Mesenchymal stem cell (in vitro differentiated cells and primary cell): ENCODE results near the gene ATP2B3.
A peak's percentile ranks its signal among the peaks of the same experiment; 100 is the strongest.

Source experiments
- DNase-seq: peaks from one replicate; pipeline ENCODE4 v3.0.0-alpha.2; 2013
- H2AFZ ChIP-seq: one replicate; pipeline ENCODE4 v1.6.1; 2013; ENCODE audit warnings: low read depth, mild to moderate bottlenecking, control low read depth, inconsistent platforms, low read length, moderate library complexity
- H2AK5ac ChIP-seq: 2 replicates; pipeline ENCODE4 v1.6.1; 2013; ENCODE audit warnings: low read length, moderate library complexity, mild to moderate bottlenecking, inconsistent platforms; ENCODE audit not compliant: severe bottlenecking
- H2BK120ac ChIP-seq: one replicate; pipeline ENCODE4 v1.6.1; 2013; ENCODE audit warnings: low read depth, mild to moderate bottlenecking, inconsistent platforms, low read length, moderate library complexity
- H2BK12ac ChIP-seq, 2 experiments: one replicate each; pipeline ENCODE4 v1.6.1; 2013; ENCODE audit warnings: inconsistent platforms in 2 of 2, low read length in 2 of 2, mild to moderate bottlenecking in 2 of 2, moderate library complexity in 2 of 2, control low read depth in 1 of 2
- H2BK15ac ChIP-seq: one replicate; pipeline ENCODE4 v1.6.1; 2013; ENCODE audit warnings: mild to moderate bottlenecking, low read depth, inconsistent platforms; ENCODE audit not compliant: poor library complexity, severe bottlenecking
- H2BK5ac ChIP-seq: 2 replicates; pipeline ENCODE4 v1.6.1; 2013; ENCODE audit warnings: low read depth, mild to moderate bottlenecking, low read length, control low read depth, inconsistent platforms; ENCODE audit not compliant: poor library complexity, severe bottlenecking
- H3K14ac ChIP-seq, 2 experiments: one replicate each; pipeline ENCODE4 v1.6.1; 2013; ENCODE audit warnings: inconsistent platforms in 2 of 2, low read length in 2 of 2, control low read depth in 1 of 2, mild to moderate bottlenecking in 1 of 2, moderate library complexity in 1 of 2
- H3K18ac ChIP-seq, 2 experiments: one replicate each; pipeline ENCODE4 v1.6.1; 2013; ENCODE audit warnings: inconsistent platforms in 2 of 2, low read length in 2 of 2, control low read depth in 1 of 2, low read depth in 1 of 2, mild to moderate bottlenecking in 1 of 2
- H3K23ac ChIP-seq, 2 experiments: one replicate each; pipeline ENCODE4 v1.6.1; 2013; ENCODE audit warnings: inconsistent platforms in 2 of 2, low read length in 2 of 2, mild to moderate bottlenecking in 2 of 2, moderate library complexity in 2 of 2, control low read depth in 1 of 2
- H3K27ac ChIP-seq: 2 replicates; pipeline ENCODE4 v1.5.1; 2013; ENCODE audit warnings: mild to moderate bottlenecking, moderate library complexity, low read length, control low read depth, inconsistent platforms; ENCODE audit not compliant: poor library complexity, severe bottlenecking
- H3K27me3 ChIP-seq, 2 experiments: 2 replicates each; pipeline versions ENCODE4 v1.6.1 to v1.7.0; 2013; ENCODE audit warnings: low read length in 2 of 2, mild to moderate bottlenecking in 2 of 2, moderate library complexity in 2 of 2, control low read depth in 1 of 2, inconsistent platforms in 1 of 2; ENCODE audit not compliant: control insufficient read depth in 1 of 2, insufficient read depth in 1 of 2
- H3K36me3 ChIP-seq, 2 experiments: 2 replicates each; pipeline versions ENCODE4 v1.6.1 to v1.7.0; 2013; ENCODE audit warnings: low read length in 2 of 2, control low read depth in 1 of 2, inconsistent platforms in 1 of 2, low read depth in 1 of 2, mild to moderate bottlenecking in 1 of 2; ENCODE audit not compliant: insufficient read depth in 2 of 2, control insufficient read depth in 1 of 2
- H3K4ac ChIP-seq, 2 experiments: one replicate each; pipeline ENCODE4 v1.6.1; 2013; ENCODE audit warnings: inconsistent platforms in 2 of 2, low read length in 2 of 2, mild to moderate bottlenecking in 2 of 2, moderate library complexity in 2 of 2, control low read depth in 1 of 2, low read depth in 1 of 2
- H3K4me1 ChIP-seq: 2 replicates; pipeline ENCODE4 v1.6.1; 2013; ENCODE audit warnings: low read depth, low read length, control low read depth; ENCODE audit not compliant: control insufficient read depth, insufficient read depth
- H3K4me2 ChIP-seq: 2 replicates; pipeline ENCODE4 v1.6.1; 2013; ENCODE audit warnings: low read length, mild to moderate bottlenecking, inconsistent platforms; ENCODE audit not compliant: poor library complexity, severe bottlenecking
- H3K4me3 ChIP-seq, 2 experiments: 2 replicates each; pipeline versions ENCODE4 v1.5.1 to v1.7.0; 2013; ENCODE audit warnings: low read length in 2 of 2, mild to moderate bottlenecking in 2 of 2, control low read depth in 1 of 2, low read depth in 1 of 2; ENCODE audit not compliant: insufficient read depth in 1 of 2
- H3K79me1 ChIP-seq: replicated peaks from 2 replicates; pipeline ENCODE4 v1.6.1; 2013; ENCODE audit warnings: mild to moderate bottlenecking, control low read depth, low read length, inconsistent platforms; ENCODE audit not compliant: poor library complexity, severe bottlenecking
- H3K9ac ChIP-seq: 2 replicates; pipeline ENCODE4 v1.7.0; 2013; ENCODE audit warnings: mild to moderate bottlenecking, low read length, moderate library complexity
- H3K9me3 ChIP-seq: 2 replicates; pipeline ENCODE4 v1.7.0; 2013; ENCODE audit warnings: mild to moderate bottlenecking, low read length; ENCODE audit not compliant: control insufficient read depth
- H4K8ac ChIP-seq: one replicate; pipeline ENCODE4 v1.6.1; 2013; ENCODE audit warnings: inconsistent platforms, mild to moderate bottlenecking, low read length, moderate library complexity
- H4K91ac ChIP-seq: one replicate; pipeline ENCODE4 v1.6.1; 2013; ENCODE audit warnings: mild to moderate bottlenecking, low read length, inconsistent platforms
- WGBS: methylation state at CpG from one replicate; pipeline ENCODE4 v1.1.7; 2013; ENCODE audit warnings: mixed read lengths; 5-methylcytosine and 5-hydroxymethylcytosine counted together

ATP2B3 gene

DNA sequence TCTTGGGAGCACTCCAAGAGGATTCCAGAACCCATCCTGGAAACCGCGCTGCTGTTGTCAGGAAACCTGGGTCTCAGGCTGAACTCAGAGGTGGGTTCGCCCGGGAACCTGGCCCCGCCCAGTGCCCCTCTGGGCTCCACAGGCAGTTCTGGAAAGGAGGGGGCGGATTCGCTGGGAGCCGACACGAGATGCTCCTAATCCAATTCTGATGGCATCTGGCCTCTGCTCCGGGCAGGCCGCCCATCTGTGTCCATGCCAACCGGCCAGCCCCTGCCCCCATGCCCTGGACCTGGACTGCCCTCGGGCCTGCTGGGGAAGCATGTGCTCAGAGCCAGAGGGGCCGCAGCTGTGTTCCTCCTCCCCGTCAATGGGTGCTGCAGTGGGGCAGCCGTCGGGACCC, 21.0 kb downstream of the ATP2B3 start:
- H2BK5ac ChIP-seq: no peak overlapping the region
- peaks cover 3% of the 10 kb centered on the region for H3K4me1 ChIP-seq
- no peaks in the 10 kb centered on the region for H3K79me1 ChIP-seq
- no peak overlapping the region for H2AK5ac ChIP-seq
- H3K23ac ChIP-seq: no peak overlapping the region
- H3K9ac ChIP-seq: no peak overlapping the region
- no peak overlapping the region for H3K4me3 ChIP-seq
- no peak for DNase-seq
- no peak overlapping the region for H2BK12ac ChIP-seq
- no peaks in the 10 kb centered on the region for H3K36me3 ChIP-seq
- no peak overlapping the region for H2AFZ ChIP-seq
- H3K18ac ChIP-seq: no peak overlapping the region
- H4K91ac ChIP-seq: no peak overlapping the region
- H3K9me3 ChIP-seq: no peaks in the 10 kb centered on the region
- no peak overlapping the region for H2BK120ac ChIP-seq
- no peak overlapping the region for H3K14ac ChIP-seq
- H2BK15ac ChIP-seq: no peak overlapping the region
- no peak overlapping the region for H3K4me2 ChIP-seq
- no peak overlapping the region for H4K8ac ChIP-seq
- no peak overlapping the region for H3K4ac ChIP-seq
- 87% methylated on average over 17 of the region's 17 CpGs for WGBS
- no peak overlapping the region for H3K27ac ChIP-seq
- H3K27me3 ChIP-seq: peaks cover 4 to 62% of the 10 kb centered on the region in 2 experiments

DNA sequence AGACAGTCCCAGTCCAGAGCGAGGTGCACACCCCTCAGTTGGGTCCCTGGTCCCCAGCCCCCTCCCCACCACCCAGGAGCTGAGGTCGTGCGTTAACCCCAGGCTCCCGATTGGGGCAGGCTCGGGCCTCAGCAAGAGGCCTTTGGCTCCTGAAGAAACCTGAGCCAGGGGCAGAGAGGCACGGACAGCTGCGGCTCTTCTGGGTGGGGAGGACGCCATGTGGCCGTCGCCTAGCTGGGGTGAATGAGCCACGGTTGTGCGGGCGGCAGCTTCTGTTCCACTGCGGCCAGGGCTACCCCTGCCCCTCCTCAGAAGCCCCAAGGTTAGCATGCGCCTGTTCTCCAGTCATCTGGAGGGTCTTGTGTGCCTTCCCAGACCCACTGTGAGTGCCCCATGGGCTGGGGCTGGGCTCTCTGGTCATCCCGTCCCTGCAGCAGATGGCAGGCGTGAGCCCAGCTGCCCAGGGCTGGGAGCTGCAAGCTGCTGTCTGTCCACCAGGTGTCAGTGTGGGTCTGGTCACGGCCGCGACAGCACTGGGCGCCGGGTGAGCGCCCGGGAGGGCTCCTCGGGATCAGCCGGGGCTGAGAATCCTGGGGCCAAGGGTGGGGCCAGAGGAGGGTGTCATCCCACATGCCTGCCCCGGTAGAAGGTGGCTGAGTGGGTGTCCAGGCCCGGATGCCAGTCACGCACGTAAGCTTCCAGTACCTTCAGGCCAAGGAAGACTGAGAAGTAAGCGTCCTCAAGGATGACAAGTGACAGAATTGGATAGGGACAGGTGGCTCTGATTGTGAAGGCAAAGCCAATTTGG, 21.9 kb downstream of the ATP2B3 start:
- peak; percentile 49 for DNase-seq
- Histone ChIP-seq H3K4me2 (no peak overlapping the region), H3K23ac (no peak overlapping the region), H3K27me3 (peaks cover 4 to 54% of the 10 kb centered on the region in 2 experiments), H3K79me1 (no peaks in the 10 kb centered on the region), H3K14ac (no peak overlapping the region), H2BK5ac (no peak overlapping the region), H2BK120ac (no peak overlapping the region), H3K4me3 (no peak overlapping the region), H2AK5ac (no peak overlapping the region), H3K27ac (no peak overlapping the region), H3K4ac (no peak overlapping the region), H3K36me3 (no peaks in the 10 kb centered on the region), H3K18ac (no peak overlapping the region), H2AFZ (no peak overlapping the region), H2BK15ac (no peak overlapping the region), H4K91ac (no peak overlapping the region), H3K9me3 (no peaks in the 10 kb centered on the region), H2BK12ac (no peak overlapping the region), H3K9ac (no peak overlapping the region), H4K8ac (no peak overlapping the region), H3K4me1 (peaks cover 3% of the 10 kb centered on the region)
- WGBS: 45% methylated on average over 29 of the region's 31 CpGs

DNA sequence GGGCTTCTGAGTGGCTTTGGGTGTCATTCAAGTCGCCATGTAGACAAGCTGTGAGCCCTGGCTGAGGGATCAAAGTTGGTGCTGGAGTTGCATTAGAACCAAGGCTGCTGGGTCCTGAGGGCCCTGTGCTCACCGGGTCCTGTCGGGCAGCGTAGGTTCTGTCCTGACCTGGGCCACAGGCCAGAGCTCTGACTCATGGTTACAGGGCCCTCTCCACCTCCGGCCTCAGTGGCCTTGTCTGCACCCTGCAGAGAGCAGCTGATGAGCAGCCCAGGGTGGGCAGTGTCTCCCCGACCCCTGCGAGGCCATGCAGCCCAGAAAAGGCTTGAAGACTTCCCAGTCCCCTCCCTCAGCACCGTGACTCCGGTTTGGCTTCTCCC, 22.5 kb downstream of the ATP2B3 start:
- Histone ChIP-seq H3K4ac (no peak overlapping the region), H2BK15ac (no peak overlapping the region), H2AK5ac (no peak overlapping the region), H3K4me1 (peaks cover 3% of the 10 kb centered on the region), H3K27ac (no peak overlapping the region), H3K23ac (no peak overlapping the region), H3K14ac (no peak overlapping the region), H3K4me3 (no peak overlapping the region), H3K9ac (no peak overlapping the region), H3K27me3 (peaks cover 4 to 48% of the 10 kb centered on the region in 2 experiments), H3K36me3 (no peaks in the 10 kb centered on the region), H3K79me1 (no peaks in the 10 kb centered on the region), H2BK12ac (no peak overlapping the region), H3K4me2 (no peak overlapping the region), H4K8ac (no peak overlapping the region), H2BK5ac (no peak overlapping the region), H4K91ac (no peak overlapping the region), H3K18ac (no peak overlapping the region), H2BK120ac (no peak overlapping the region), H2AFZ (no peak overlapping the region), H3K9me3 (no peaks in the 10 kb centered on the region)
- no peak for DNase-seq
- 84% methylated on average over 6 of the region's 9 CpGs for WGBS

DNA sequence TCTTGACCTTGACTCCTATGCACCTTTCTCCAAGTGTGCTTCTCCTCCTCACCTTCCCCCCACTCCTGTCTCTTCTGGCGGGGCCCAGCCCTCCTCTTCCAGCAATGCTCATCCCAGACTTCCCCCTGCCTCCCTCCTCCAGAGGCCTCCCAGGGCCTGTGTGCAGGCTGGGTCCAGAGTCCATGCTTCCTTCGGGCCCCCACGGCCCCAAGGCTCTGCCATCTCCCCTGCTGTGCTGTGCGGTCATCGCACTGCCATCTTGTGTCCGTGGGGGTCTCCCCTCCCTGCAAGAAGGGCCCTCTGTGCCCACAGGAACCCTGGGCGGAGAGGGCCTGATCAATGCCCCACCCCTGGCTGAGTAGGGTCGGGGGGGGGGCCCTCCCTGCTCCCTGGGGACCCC, 27.3 kb downstream of the ATP2B3 start:
- Histone ChIP-seq H3K27ac (no peak overlapping the region), H3K4me2 (no peak overlapping the region), H2BK15ac (no peak overlapping the region), H2BK5ac (no peak overlapping the region), H3K9me3 (no peaks in the 10 kb centered on the region), H4K91ac (no peak overlapping the region), H3K36me3 (no peaks in the 10 kb centered on the region), H3K79me1 (no peaks in the 10 kb centered on the region), H3K4ac (no peak overlapping the region), H3K4me3 (no peak overlapping the region), H3K4me1 (peaks cover 2% of the 10 kb centered on the region), H2AFZ (no peak overlapping the region), H3K18ac (no peak overlapping the region), H2BK120ac (no peak overlapping the region), H3K27me3 (peaks cover 9 to 41% of the 10 kb centered on the region in 2 experiments), H3K23ac (no peak overlapping the region), H3K9ac (no peak overlapping the region), H4K8ac (no peak overlapping the region), H2BK12ac (no peak overlapping the region), H2AK5ac (no peak overlapping the region), H3K14ac (no peak overlapping the region)
- DNase-seq: no peak
- 75% methylated on average over 8 of the region's 8 CpGs for WGBS
